ENCODE data around the gene ARHGDIA. TPM values are rescaled to one million over a fixed set of nuclear protein-coding genes. Genes with fewer than 3 reads are reported as not detected.

ARHGDIA gene
- total RNA-seq, 6 experiments from 2014 or later = 92.4 to 162 (median 137) TPM

- ATAC-seq = no peak
Observed at GRCh38 chr17:81844887-81845286, 26.2 kb downstream of the ARHGDIA start.

DNA sequence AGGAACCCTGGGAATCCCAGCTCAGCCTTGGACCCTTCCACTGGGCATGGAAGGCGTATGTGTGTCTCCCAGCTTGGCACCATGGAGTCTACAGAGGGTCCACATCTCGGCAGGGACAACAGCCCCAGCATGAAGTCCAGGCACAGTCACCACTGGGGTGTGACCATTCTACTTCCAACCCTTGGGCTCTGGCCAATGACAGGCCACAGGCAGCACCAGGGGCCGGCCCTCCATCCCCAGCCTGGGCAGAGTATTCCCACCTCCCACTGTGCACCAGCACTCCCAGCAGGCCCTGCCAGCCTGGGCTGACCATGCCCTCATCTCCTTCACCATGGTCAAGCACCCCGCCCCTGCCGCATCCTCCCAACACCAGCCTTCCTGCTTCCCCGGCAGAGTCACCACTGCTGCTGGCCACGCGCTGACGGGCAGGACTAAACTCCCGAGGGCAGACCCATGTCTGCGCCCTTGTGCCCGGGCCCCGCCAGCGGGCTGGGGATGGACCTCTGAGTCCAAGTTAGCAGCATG, 26.7 kb downstream of the ARHGDIA start:
- Histone ChIP-seq H3K9me3 (no peaks in the 10 kb centered on the region), H3K4me1 (peaks cover 0 to 22% (median 0%) of the 10 kb centered on the region in 4 donors), H3K36me3 (peaks cover 9 to 65% (median 43%) of the 10 kb centered on the region in 4 donors), H3K27me3 (no peaks in the 10 kb centered on the region), H3K27ac (no peak overlapping the region), H3K4me3 (no peak overlapping the region)
- 83% methylated on average over 1 of the region's 14 CpGs for WGBS (ENCODE audit: insufficient coverage, low coverage, low lambda C conversion rate, missing lambda C conversion rate)
- TF ChIP-seq CTCF (IDR thresholded peaks at IDR 0.05) (no peak), POLR2A (IDR thresholded peaks at IDR 0.05) (no peak)
- intact Hi-C loops (cut with DNase I) = no loop called here
- peak in 2 of 4 donors; percentile 2 to 15 for ATAC-seq
- no peak for DNase-seq

More at GRCh38 chr17:81844887-81845286, 26.2 kb downstream of the ARHGDIA start:
- H3K4me3 ChIP-seq = no peak overlapping the region
- no peak for DNase-seq
- H3K36me3 ChIP-seq = peaks cover 9 to 68% (median 45%) of the 10 kb centered on the region in 4 donors
- TF ChIP-seq POLR2A (IDR thresholded peaks at IDR 0.05) (no peak), CTCF (IDR thresholded peaks at IDR 0.05) (no peak)
- no peaks in the 10 kb centered on the region for H3K27me3 ChIP-seq
- no peak overlapping the region for H3K27ac ChIP-seq
- intact Hi-C loops (cut with DNase I) = no loop called here
- peaks cover 0 to 22% (median 0%) of the 10 kb centered on the region in 4 donors for H3K4me1 ChIP-seq
- WGBS (ENCODE audit: insufficient coverage, low coverage, low lambda C conversion rate, missing lambda C conversion rate) = 93% methylated on average over 5 of the region's 13 CpGs
- no peaks in the 10 kb centered on the region for H3K9me3 ChIP-seq

DNA sequence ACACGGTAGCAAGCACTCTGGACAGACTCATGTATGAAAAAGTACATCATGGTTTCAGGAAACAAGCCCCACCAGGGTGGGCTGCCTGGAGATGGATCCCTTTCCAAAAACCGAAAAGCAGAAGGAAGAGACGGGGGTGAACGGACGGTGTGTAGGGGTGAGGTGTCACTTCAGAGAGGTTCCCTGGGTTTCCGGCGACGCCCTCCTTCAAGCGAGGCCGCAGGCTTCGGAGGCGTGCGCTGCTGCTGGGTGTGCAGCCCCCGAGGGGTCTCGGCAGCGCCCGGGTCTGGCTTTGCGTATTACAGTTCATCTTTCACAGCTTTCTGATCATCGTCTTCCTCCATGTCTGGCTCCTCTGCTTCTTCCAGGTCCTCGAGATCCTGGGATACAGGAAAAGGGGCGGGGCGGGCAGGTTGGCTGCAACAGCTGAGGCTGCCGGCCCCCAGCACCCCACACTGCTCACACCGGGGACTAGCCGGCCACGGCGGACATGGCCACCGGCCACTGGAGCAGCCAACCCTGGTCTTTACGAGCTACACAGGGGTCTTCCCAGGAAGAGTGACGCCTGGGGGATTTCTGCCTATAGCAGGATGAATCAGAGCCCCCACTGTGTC, 27.3 kb downstream of the ARHGDIA start:
- Histone ChIP-seq H3K4me3 (no peak overlapping the region), H3K27me3 (no peaks in the 10 kb centered on the region), H3K9me3 (no peaks in the 10 kb centered on the region), H3K4me1 (peaks cover 0 to 22% (median 0%) of the 10 kb centered on the region in 4 donors), H3K27ac (peak overlapping the region in 1 of 3 donors; percentile 57), H3K36me3 (peaks cover 9 to 62% (median 41%) of the 10 kb centered on the region in 4 donors)
- ATAC-seq = peak in 1 of 4 donors; percentile 1
- 74% methylated on average over 4 of the region's 30 CpGs for WGBS (ENCODE audit: insufficient coverage, low coverage, low lambda C conversion rate, missing lambda C conversion rate)
- TF ChIP-seq POLR2A (IDR thresholded peaks at IDR 0.05) (no peak), CTCF (IDR thresholded peaks at IDR 0.05) (no peak)
- intact Hi-C loops (cut with DNase I) = no loop called here
- DNase-seq = no peak

DNA sequence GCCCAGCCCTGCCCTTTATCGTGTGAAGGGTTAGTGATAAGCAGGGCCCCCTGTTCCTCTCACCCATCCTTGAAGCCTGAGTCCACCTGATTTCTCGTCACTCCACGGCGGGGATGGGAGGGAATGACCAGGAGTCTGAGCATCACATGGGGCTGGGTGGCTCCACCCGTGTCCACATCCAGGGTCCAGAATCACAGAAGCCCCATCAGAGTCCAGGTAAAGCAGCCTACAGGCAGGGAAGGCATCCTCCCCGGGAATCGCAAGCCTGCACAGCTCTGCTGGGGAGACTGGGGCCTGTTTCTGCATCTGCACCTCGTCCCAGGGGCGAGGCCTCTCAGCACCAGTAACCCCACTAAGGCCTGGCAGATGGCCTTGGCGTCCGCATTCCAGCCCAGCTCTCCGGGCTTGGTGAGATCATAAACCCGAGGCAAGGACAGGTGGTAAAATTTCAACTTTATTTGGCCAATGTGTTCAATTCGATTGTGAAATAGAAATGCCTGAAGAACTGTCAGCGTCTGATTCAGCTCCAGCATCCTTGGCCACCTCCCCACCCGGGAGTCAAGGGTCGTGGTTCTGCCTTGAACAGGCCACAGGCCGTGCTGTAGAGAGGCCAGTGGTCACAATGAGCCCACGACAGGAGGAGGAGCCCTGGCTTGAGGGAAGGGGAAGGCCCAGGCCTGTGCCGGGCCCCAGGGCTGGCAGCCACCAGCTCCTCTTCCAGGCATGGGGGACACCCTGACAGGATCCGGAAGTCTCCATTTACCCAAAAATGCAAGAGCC, 28.2 kb downstream of the ARHGDIA start:
- H3K27me3 ChIP-seq = no peaks in the 10 kb centered on the region
- H3K4me1 ChIP-seq = peaks cover 0 to 22% (median 0%) of the 10 kb centered on the region in 4 donors
- WGBS (ENCODE audit: insufficient coverage, low coverage, low lambda C conversion rate, missing lambda C conversion rate) = 35% methylated on average over 10 of the region's 21 CpGs
- H3K4me3 ChIP-seq = no peak overlapping the region
- H3K27ac ChIP-seq = peak overlapping the region in 1 of 3 donors; percentile 67
- intact Hi-C loops (cut with DNase I) = no loop called here
- peaks cover 9 to 53% (median 37%) of the 10 kb centered on the region in 4 donors for H3K36me3 ChIP-seq
- DNase-seq = peak; percentile 77 to 92 (median 89)
- no peaks in the 10 kb centered on the region for H3K9me3 ChIP-seq
- peak; percentile 60 to 89 (median 66) for ATAC-seq
- TF ChIP-seq CTCF (IDR thresholded peaks at IDR 0.05) (no peak), POLR2A (IDR thresholded peaks at IDR 0.05) (peak; percentile 31)
